SH-SY5Y (cell line): Measurements from ENCODE around the gene CLEC16A.

Source experiments
- GATA2 ChIP-seq: IDR thresholded peaks from 2 replicates; pipeline ENCODE4 v1.6.1; 2011; ENCODE audit warnings: mild to moderate bottlenecking, low read depth, low read length
- GATA3 ChIP-seq: IDR thresholded peaks from 2 replicates; pipeline ENCODE4 v1.6.1; 2011; ENCODE audit warnings: low read depth, mild to moderate bottlenecking, low read length, moderate library complexity

The CLEC16A gene

DNA sequence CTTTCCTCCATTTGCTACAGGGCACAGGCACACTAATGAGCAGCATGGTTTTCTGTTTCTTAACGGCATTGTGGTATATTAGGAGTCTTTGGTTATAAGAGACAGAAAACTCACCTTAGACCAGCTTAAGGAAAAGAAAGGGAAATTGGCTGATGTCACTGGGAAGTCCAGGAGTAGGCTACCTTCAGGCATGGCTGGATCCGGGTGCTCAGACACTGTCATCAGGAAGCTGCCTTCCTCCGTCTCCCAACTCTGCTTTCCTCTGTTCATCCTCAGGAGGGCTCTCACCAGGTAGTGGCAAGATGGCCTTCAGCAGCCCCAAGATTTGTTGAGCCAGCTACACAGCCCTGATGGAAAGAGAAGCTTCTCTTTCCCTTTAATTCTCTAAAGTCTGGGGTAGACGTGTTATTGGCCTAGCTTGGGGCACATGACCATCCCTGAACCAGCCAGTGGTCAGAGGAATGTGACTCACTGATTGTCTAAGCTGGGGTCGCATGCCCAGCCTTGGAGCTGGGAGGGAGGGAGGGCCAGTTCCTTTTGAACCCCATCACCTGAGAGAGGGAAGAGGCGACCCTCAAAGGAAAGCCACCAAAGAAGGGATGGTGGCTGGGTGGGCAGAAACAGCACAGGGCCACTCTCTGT is 117.4 kb downstream of the CLEC16A start:
- TF ChIP-seq GATA2, result no peak
- TF ChIP-seq GATA3, result no peak

DNA sequence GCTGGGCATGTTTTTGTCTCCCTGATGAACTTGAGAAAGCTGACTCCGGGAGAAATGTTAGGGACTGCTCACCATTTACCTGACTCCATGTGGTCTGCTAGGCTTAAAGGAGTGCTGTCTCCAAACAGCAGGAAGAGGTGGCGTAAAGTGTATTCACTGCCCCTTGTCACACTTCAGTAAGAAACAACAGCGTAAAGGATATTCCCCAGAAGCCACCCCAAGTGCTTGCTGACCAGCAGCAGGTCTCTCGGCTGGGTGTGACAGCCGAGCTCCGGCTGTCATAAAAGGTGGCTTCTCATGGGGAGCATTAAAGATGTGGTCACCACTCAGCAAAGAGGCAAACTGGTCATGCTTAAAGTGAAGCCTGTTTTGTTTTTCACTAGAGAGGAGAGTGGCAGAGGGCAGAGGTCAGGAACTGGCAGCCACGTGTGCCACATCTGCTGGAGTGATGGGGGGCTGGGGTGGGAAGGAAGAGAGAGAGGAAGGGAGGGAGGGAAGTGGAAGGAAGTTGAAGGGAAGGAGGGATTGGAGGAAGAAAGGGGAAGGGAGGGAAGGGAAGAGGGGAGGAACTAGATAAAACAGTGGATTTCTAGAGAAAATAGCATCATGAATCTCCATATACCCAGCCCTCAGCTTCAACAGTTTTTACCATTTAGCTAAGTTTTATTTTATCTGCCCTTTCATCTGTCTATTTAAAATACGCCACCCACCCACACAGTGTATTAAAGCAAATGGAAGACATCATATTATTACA is 119.3 kb downstream of the CLEC16A start:
- TF ChIP-seq GATA2 (no peak), GATA3 (no peak)

- TF ChIP-seq GATA3, result no peak
- TF ChIP-seq GATA2, result no peak
These were observed 119.8 kb downstream of the CLEC16A start for GRCh38 chr16:11064202-11064540.

DNA sequence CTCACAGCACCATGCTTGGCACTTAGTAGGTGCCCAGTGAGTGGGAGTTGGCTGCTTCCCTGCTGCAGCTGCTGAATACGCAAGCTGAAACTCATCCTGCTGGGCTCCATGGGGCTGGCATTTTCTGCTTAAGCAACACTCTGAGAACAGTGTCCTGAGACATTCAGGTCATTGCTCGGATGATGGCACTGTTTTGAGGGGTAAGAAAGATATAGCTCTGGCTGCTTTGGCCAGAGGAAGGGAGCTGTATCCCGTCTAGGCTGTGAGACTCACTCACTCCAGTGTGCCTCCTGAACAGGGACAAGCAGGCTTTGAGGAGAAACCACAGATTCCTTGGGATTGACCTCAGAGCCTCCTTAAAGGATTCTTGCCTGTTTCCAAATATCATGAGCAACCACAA is 120.5 kb downstream of the CLEC16A start:
- no peak for TF ChIP-seq GATA3
- no peak for TF ChIP-seq GATA2

DNA sequence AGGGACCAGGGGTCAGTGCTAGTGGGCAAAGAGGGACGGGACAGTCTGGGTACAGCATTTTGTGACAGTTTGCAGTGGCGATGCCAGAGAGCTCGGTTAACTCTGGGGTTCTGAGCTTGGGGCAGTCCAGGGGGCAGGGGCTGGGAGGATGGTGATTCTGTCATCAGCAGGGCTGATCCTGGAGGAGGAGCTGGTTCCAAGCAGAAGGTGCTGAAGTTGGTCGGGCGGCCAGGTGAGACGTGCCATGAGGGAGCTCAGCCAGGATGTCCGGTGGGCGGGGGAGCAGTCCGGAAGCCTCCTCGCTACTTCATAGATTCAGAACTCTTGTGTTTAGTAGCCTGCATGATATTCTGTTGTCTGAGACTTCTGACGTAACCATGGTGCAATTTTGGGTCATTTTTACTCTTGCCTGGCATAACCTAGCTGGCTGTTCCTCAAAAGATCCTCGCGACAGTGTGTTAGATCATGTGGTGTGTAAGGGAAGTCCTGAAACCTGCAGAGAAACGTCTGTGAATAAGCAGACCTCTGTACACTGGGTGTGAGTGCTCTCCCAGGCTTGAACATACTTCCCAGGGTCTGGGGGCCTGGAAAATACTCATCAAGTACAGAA is 122.0 kb downstream of the CLEC16A start:
- TF ChIP-seq GATA3 (no peak), GATA2 (no peak)

- TF ChIP-seq GATA3 (no peak), GATA2 (no peak)
These were observed 122.9 kb downstream of the CLEC16A start for GRCh38 chr16:11067266-11067665.

DNA sequence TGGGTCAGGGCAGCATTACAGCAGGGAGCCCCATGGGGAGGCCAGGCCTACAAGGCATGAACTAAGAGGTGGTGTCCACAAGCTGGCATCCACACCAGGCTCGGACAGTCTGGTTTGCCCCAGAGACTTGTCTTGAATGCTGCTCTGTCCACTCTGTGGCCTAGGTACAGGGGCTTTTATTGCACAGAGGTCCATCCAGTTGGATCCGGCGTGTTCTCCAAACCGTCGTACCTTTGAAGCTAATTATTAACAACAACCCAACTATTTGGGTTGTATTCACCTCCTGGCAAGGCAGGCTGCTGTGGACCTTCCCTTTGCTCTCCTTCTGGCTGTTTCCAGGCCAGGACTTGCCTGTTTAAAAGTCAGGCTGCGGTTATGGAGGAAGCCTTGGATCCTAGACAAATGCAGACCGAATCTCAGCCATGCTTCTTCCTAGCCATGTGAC is 123.4 kb downstream of the CLEC16A start:
- TF ChIP-seq GATA2 (no peak), GATA3 (no peak)

DNA sequence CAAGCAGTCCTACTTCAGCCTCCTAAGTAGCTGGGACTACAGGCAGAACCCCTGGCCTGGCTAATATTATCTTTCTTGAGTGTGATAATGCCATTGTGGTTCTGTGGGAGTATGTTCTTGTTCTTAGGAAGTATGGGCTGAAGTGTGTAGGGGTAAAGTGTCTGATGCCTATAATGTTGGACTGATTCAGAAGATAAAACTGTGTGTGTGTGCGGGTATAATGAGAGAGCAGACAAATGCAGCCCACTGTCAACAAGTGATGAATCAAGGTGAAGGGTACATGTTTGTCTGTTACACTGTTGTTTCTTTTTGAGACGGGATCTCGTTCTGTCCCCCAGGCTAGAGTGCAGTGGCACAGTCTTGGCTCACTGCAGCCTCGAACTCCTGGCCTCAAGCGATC is 127.5 kb downstream of the CLEC16A start:
- TF ChIP-seq GATA2, result no peak
- no peak for TF ChIP-seq GATA3

GRCh38 chr16:11072420-11073153 is 128.2 kb downstream of the CLEC16A start:
- TF ChIP-seq GATA3 (no peak), GATA2 (no peak)

GRCh38 chr16:11073407-11073999 is 129.1 kb downstream of the CLEC16A start:
- TF ChIP-seq GATA3 (no peak), GATA2 (no peak)

DNA sequence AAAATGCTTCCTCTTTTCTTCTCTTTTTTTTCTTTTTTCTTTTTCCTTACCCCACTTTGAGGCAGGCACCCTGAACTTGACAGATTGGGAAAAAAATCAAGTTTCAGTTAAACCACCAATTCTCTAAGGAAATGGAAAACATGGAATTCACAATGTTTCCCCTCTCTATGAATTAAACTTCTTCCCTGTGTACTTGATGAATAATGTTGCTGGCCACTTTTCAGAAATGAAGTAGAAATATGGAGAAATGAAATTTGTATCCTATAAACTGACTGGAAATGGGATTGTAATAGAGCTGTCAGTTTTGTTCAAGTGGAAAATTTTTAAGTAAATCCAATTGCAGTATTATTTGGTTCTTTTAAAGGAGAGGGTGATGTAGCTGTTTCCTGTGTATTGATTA is 129.8 kb downstream of the CLEC16A start:
- TF ChIP-seq GATA3, result no peak
- no peak for TF ChIP-seq GATA2

DNA sequence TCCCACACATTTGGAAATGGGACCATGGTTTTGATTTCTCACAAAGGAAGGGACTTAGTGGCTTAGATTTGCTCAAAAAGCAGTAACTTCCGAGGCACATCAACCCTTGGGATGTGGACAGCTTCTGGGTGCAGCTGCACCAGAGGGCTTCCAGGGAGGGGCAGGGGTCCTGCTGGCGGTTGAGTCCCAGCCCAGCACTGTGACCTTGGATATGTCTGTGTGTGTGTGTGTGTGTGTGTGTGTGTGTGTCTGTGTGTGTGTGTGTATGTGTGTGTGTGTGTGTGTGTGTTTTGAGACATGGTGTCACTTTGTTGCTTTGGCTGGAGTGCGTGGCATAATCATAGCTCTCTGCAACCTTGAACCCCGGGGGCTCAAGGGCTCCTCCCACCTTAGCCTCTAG is 130.8 kb downstream of the CLEC16A start:
- TF ChIP-seq GATA2 (no peak), GATA3 (no peak)

DNA sequence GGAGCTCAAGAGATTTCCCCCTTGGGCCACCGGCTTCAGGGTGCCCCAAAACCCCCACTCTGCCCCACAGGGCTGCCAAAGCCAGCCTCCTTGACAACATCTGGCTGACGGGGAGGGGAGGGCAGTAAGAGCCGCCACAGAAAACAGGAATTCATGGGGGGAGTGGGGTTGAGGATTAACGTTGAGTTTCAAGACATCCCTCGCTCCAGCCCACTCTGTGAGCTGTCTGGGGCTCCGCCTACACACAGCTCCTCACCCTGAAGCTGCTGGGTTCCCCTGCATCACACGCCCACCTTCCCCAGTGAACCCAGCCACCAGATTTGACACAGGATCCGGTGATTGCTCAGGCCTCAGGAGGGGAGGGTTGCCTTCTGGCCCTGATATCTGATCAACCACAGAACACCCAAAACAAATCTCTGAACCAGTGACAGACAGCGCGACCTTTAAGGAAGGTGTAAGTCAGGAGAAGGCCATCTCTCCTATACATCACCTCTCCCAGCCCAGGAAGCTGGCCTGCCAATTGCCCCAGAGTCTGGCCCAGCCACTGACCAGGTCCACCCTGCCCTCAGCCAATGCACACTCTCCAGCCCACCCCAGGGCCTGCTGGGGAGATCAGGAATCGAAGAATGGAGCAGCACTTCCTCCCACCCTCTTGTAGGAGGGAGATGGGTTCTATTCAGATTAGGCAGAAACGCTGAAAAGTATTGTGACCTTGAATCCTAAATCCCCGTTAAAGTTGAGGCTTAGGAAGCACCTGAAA is 132.1 kb downstream of the CLEC16A start:
- no peak for TF ChIP-seq GATA3
- TF ChIP-seq GATA2, result no peak
